IPS-11a (cell line): ENCODE results near the gene HHAT.
"Not testable (repeated sequence)": the region's sequence is repeated elsewhere in the genome, so short reads cannot be mapped to it uniquely, and the experiment has no call there.

Experiments used
- H3K4me3 ChIP-seq: one replicate; pipeline ENCODE4 v1.5.1; 2013; ENCODE audit warnings: low read depth, low read length, control low read depth

The HHAT gene

DNA sequence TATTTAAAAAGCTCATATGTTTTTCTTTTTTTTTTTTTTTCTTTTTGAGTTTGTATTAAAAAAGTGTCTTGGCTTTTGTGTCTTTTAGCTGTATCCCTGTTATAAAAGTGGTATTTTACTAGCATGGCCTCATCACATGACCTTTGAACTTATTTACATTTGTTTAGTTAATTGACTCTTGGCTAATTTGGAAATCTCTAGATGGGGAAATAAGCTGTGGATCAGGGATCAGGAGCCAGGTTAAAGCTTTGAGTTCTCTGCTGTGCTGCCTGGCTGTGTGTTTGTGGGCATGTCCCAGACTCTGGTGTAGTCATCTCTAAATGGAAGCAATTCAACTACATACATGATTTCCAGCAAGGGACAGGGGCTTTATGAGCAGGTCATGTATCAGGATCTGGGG is 56.5 kb downstream of the HHAT start:
- H3K4me3 ChIP-seq = no peak overlapping the region

DNA sequence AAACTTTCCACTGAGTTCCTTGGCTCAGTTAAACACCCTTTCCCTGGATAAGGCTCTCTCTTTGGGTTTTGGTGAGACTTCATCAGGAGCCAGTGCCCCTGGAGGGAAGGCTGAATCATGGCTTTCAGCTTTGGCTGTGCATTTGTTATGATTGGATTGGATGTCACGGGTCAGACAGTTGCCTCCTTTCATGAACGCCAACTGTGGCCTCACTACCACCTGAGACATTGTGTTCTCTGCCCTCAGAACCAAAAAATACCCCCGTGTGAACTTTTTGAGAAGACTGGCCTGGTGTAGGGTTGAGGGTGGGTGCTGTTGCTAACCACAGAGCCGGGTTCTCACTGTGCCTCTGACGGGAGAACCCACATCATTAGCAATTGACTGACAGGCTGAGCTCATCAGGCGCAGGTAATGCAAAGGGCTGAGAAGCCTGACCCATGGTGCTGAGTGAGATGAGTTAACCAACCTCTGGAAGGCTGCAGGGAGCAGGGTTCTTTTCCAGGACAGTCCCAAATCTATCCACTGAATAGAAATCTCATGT is 65.6 kb downstream of the HHAT start:
- H3K4me3 ChIP-seq = no peak overlapping the region

DNA sequence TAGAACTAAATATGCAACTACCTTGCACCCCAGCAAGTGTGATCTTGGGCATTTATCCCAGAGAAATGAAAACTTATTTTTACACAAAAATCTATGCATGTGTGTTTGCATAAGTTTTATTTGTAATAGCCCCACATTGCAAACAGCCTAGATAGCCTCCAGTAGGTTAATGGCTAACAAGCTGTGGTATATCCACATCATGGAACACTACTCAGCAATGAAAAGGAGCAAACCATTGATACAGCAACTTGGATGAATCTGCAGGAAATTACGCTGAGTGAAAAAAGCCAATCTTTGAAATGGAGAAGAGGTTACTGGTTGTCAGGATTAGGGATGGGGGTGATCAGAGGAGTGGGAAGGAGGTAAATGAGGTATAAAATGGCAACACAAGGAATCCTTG is 67.8 kb downstream of the HHAT start:
- H3K4me3 ChIP-seq = no peak overlapping the region

DNA sequence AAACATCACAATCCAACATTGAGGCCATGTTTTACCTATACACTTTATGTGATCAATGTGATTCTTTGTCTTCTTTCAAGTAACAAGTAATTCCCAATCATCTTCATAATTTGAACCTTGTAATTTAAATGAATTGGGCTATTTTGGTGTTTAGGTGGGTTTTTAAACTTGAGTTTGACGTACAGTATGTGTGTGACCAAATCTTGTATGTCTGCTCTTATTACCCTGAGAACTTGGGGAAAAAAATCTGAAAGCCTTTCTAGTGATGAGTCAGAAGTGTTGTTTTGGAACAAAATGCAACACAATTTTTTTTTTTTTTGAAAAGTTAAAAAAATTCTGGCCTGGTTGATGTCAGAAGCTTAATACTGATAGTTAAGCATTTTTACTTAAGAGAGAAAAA is 68.5 kb downstream of the HHAT start:
- H3K4me3 ChIP-seq = no peak overlapping the region

DNA sequence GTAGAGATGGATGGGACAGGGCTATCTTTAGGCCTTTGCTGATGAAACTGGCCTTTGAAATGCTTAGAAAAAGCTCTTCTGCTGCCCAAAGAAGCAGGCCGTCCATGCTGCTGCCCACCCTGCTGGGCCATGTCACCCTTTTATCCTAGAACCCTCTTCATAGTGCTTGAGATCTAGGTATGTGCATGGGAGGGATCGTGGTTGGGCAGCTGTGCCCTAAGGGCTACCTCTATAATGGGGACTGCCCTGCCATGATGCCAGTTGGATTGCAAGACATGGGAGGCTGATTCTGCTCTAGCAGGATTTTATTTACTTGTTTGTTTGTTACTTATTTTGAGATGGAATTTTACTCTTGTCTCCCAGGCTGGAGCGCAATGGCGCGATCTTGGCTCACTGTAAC is 69.0 kb downstream of the HHAT start:
- no peak overlapping the region for H3K4me3 ChIP-seq

DNA sequence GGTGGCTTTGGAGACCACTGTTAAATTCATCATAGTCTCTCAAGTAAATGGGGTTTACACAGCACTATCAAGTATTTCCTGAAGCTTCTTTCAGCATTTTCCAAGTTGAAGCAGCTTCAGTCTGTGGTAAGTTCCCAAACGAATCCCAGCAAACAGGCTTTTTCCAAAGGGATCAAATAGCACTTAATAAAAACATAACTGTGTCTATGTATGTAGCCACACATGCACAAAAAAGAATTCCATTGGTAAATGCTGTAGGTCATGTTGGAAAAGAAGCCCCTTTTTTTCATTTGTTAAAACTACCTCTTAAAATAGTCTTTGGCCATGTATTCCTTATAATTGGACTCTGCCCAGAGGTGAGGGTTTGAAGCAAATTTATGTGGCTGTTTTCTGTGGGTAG is 69.8 kb downstream of the HHAT start:
- no peak overlapping the region for H3K4me3 ChIP-seq

DNA sequence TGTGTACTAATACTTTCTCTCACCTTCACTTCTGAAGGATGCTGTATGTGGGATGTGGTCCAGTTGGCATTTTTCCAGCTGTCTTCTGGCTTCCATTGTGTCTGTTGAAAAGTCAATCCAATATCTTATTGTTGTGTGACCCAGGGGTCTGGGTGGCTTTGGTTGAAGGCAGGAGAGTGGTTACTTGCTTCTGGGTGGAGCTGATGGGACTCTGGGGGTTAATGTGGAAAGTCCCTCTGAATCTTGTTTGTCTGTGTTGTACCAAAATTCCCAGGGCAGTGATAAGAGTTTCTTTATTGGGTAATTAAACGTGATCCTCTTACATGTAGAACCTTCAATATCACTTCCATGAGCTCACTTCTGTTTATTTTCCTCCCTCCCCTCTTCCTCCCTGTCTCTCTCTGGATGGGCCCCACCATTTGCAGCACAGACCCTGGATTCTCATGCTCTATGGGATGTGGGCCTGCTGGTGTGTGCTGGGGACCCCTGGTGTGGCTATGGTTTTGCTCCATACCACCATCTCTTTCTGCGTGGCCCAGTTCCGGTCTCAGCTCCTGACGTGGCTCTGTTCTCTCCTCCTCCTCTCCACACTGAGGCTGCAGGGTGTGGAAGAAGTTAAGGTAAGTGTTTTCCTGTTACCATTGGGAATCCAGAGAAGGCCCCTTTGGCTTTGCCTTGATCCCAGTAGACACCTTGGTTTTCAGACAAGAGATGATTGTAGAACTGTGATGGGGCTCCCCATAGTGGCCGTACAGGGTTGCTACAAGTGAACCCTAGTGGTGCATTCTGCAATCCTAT is 71.5 kb downstream of the HHAT start:
- H3K4me3 ChIP-seq = no peak overlapping the region

DNA sequence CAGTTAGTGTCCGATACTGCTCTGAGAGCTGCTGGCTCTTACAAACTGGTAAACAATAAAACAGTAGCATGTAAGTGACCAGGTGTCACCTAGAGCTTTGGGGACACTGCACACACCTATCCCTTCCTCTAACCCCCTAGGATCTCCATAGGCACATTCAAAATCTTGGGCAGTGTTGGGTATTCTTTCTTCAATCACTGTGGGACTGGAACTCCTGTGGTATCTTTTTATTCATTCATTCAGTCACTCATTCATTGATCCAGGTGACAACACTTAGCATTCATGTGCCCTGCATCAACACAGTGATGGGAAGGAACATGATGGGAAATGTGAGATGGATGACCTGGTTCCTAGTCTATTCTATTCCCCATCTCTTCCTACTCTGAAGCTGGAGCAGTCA is 73.9 kb downstream of the HHAT start:
- no peak overlapping the region for H3K4me3 ChIP-seq

DNA sequence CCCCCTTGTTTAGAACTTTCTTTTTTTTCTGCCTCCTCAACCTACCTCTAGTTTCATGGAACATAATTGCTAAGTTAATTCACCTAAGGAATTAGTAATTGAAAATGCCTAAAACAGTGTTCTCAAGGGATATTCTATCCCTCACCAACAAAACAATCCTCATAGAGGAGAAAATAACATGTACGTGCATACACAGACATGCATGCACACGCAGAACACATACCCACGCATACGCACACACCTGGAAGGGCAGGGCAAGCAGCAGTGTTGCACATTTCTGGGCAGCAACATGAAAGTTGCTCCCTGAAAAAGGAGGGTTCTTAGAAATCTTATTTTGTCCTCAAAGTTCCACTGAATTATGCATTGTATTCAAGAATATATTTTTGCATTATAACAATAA is 76.6 kb downstream of the HHAT start:
- no peak overlapping the region for H3K4me3 ChIP-seq

DNA sequence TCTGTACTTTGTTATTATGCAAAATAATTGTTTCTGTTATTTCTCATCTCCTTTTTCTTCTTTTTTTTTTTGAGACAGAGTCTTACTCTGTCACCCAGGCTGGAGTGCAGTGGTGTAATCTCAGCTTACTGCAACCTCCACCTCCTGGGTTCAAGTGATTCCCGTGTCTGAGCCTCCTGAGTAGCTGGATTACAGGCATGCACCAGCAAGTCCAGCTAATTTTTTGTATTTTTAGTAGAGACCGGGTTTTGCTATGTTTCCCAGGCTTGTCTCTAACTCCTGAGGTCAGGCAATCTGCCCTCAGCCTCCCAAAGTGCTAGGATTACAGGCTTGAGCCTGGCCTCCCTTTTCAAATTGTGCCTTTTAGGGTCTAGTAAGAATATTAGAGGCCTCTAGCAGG is 77.6 kb downstream of the HHAT start:
- not testable (repeated sequence) for H3K4me3 ChIP-seq

DNA sequence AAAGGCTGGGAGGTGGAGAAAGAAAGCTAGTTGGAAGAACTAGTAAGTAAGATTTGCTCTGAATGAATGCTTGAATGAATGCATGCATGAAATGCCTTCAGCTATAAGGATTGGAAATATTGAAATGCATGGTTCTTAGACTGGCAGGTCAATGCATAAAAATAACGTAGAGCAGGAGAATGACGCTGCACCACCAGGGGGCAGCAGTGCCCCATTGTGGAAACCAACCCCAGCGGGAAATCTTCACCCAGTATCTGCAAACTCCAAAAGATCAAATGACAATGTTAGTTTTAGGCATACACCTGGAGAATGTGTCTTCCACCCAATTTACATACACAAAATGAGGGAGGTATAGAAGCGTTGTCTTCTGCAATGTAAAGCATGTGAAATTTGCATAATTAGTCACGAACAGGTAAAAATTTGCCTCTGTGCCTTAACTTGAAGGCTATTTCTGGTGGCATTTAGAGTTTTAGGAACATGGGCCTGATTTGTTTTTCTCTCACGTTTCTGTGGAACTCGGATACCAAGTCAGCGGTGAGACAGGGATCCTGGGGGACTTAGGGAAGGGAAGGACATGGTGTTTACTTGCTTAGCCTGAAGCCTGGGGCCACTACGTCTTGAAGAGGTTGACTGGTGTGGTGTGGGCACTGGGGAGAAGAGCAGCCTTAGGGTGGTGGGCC is 78.6 kb downstream of the HHAT start:
- no peak overlapping the region for H3K4me3 ChIP-seq

DNA sequence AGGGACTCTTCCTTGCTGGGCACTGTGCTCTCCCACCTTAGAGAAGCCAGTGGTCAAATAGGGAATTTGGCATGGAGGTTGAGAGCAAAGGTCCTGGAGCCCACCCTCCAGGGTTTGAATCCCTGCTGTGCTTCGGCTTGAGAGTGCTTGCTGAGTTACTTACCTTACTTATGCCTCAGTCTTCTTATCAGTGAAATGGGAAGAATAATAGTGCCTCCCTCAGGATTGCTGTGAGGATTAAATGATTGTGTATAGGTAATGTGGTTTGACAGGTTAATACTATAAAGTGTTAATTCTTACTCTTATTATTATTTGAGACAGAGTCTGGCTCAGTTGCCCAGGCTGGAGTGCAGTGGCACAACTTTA is 79.2 kb downstream of the HHAT start:
- no peak overlapping the region for H3K4me3 ChIP-seq

DNA sequence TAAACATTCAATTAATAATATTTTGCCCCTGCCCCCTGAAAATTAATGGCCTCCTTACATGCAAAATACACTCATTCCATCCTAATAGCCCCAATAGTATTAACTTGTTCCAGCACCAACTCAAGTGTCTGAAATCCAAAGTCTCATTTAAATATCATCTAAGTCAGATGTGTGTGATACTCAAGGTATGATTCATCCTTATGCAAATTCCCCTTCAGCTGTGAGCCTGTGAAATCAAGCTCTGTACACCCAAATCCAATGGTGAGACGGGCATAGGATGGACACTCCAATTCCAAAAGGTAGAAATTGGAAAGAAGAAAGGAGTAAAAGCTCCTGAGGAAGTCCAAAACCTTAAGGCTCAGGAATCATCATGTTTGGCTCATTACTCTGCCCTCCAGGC is 83.5 kb downstream of the HHAT start:
- H3K4me3 ChIP-seq = no peak overlapping the region

DNA sequence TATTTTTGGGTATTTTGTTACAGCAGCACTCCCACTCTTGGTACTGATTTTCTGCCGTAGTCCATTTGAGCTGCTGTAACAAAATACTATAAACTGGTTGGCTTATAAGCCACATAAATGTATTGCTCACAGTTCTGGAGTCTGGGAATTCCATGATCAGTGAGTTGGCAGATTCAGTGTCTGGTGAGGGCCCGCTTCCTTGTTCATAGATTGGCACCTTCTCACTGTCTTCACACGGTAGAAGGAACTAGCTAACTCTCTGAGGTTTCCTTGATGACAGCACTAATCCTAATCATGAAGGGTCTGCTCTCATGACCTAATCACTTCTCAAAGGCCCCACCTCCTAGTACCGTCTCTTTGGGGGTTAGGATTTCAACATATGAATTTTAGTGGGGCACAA is 85.2 kb downstream of the HHAT start:
- no peak overlapping the region for H3K4me3 ChIP-seq

DNA sequence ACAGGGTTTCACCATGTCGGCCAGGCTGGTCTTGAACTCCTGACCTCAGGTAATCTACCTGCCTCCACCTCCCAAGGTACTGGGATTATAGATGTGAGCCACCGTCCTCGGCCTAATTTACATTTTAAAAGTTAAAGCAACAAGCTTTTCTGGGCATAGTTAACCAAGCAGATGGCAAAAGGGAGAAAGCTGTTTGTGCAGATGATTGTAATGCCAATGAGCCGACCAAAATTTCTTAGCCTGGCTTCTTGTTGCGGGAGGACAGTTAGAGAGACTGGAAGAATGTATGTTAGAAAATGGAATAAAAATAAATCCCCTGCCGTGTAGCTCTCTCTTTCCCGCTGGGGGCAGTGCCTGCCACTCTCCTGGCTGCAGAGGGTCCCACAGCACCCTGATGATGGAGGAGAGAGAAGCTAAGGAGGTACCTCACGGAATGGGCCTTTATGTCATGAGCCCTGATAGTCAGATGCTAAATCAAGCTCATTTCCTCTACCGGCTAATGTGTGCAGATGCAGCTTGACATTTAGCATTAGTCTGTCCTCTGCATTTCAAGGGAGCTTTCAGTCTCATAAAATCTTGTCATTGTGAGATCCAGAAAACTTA is 87.2 kb downstream of the HHAT start:
- no peak overlapping the region for H3K4me3 ChIP-seq

DNA sequence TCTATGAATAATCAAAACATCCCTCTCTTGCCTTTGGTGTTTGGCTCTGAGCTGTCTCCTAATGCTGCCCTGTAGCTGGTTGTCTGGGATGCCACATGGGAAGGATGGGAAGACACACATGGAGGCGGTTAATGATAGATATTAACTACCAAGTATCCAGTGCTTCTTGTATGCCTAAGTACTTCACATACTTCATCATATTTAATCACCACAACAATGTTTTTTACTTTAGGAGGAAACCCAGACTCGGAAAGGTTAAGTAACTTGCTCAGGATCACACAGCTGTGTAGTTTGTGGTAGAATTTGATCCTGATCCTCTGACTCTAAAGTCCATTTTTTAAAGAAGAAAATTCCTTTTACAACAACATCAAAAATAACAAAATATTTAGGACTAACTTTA is 88.0 kb downstream of the HHAT start:
- H3K4me3 ChIP-seq = no peak overlapping the region

DNA sequence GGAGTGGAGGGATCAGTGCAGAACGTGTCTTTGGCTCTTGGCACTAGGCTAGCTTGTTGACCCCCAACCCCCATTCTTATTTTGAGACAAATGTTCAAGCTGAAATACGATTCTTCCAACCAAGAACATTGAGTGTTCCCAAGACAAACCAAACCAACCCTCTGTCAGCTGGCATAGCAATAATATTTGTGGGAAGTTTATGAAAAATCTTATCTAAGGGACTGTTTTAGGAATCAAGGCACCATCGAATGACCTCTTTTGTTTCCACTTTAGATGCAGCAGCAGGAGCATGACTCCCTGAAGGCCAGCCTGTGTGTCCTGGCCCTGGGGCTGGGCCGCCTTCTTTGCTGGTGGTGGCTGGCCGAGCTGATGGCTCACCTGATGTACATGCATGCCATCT is 89.2 kb downstream of the HHAT start:
- H3K4me3 ChIP-seq = no peak overlapping the region

DNA sequence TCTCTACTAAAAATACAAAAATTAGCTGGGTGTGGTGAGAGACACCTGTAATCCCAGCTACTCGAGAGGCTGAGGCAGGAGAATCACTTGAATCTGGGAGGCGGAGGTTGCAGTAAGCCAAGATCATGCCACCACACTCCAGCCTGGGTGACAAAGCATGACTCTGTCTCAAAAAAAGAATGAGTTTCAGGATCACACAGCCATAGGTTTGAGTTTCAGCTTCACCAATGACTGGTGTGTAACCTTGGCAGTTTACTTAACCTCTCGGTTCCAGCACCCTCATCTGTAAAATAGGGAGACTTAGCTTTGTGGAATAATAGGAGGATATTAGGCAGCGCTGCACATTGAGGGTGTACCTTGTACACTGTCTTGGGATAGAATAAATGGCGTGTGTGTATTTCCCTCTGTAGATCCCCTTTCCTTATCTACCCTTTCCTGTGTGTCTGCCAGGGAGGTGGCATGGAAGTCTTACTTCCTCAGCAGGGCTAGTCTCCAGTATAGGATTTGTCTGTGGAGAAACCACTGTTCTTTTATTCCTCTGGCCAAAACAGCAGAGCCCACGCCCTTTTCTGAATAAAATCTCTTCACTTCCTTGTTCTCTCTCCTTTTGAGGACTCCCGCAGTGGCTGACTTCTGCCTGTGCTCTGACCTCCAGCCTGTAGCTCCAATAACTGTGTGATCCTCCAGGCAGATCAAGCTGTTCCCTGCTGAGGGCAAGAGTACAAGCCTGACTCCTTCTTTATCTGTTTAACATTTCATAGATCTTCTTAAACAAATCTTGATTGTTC is 90.4 kb downstream of the HHAT start:
- no peak overlapping the region for H3K4me3 ChIP-seq

DNA sequence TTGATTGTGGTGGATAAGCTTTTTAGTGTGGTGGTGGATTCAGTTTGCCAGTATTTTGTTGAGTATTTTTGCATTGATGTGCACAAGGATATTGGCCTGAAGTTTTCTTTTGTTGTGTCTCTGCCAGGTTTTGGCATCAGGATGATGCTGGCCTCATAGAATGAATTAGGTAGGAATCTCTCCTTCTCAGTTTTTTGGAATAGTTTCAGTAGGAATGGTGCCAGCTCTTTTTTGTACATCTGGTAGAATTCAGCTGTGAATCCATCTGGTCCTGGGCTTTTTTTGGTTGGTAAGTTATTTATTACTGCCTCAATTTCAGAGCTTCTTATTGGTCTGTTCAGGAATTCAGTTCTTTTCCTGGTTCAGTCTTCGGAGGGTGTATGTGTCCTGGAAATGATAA is 98.0 kb downstream of the HHAT start:
- not testable (repeated sequence) for H3K4me3 ChIP-seq

DNA sequence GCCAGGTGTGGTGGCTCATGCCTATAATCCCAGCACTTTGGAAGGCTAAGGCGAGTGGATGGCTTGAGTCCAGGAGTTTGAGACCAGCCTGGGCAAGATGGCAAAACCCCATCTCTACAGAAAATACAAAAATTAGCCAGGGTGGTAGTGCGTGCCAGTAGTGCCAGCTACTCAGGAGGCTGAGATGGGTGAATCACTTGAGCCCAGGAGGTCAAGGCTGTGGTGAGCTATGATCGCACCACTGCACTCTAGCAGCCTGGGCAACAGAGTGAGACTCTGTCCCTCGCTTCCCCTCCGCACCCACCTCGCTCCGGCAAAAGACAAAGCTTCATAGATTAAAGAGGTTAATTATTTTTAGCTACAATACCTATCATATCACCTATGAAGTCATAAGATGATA is 100.0 kb downstream of the HHAT start:
- H3K4me3 ChIP-seq = no peak overlapping the region

DNA sequence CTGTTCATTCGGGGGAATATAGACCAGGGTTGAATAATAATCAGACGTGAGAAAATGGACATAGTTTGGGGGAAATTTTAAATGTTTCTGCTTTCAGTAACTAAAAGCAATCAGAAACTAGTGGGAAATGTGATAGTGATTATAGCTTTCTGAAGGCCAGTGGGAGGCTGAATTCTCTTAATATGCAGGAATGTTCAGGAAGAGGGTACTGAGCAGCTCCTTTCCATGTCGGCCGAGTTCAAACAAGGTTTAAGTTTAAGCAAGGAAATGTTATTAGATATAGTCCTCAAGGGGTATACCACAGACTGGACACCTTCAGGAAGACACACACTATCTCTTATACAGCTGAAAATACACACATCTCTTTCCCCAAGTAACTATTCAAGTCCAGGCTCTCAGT is 105.5 kb downstream of the HHAT start:
- H3K4me3 ChIP-seq = no peak overlapping the region
